SJCRH30 (cell line): ENCODE measurements around the gene EME2. TPM values are rescaled to one million over a fixed set of nuclear protein-coding genes. Genes with fewer than 3 reads are reported as not detected.

Experiments used
- DNase-seq, 2 experiments: peaks; one replicate each; pipeline ENCODE4 v3.0.0-alpha.2; 2015 to 2020
- H3K27ac ChIP-seq: fragments of 250-450 bp; sonication (Bioruptor Pico); 2 replicates; pipeline ENCODE4 v1.5.1; 2020; ENCODE audit warnings: mild to moderate bottlenecking, moderate library complexity
- H3K27me3 ChIP-seq: fragments of 250-450 bp; sonication (Bioruptor Pico); 2 replicates; pipeline ENCODE4 v1.5.1; 2020; ENCODE audit warnings: mild to moderate bottlenecking, moderate library complexity
- H3K36me3 ChIP-seq: fragments of 250-450 bp; sonication (Bioruptor Pico); 2 replicates; pipeline ENCODE4 v1.5.1; 2020; ENCODE audit warnings: mild to moderate bottlenecking, moderate library complexity
- H3K4me1 ChIP-seq: fragments of 250-450 bp; sonication (Bioruptor Pico); 2 replicates; pipeline ENCODE4 v1.5.1; 2020; ENCODE audit warnings: mild to moderate bottlenecking, moderate library complexity
- H3K4me3 ChIP-seq: fragments of 250-450 bp; sonication (Bioruptor Pico); 2 replicates; pipeline ENCODE4 v1.5.1; 2020; ENCODE audit warnings: mild to moderate bottlenecking, moderate library complexity
- H3K9me3 ChIP-seq: fragments of 250-450 bp; sonication (Bioruptor Pico); replicated peaks from 2 replicates; pipeline ENCODE4 v1.5.1; 2020; ENCODE audit warnings: mild to moderate bottlenecking, moderate library complexity
- total RNA-seq: library from RNA; depleted of rRNA; stranded (reverse); fragments of >200 nt; shearing (Covaris generic); gene quantifications from 2 replicates; pipeline ENCODE4 v1.2.3, GENCODE V29; 2014

EME2 gene
- total RNA-seq, 1 experiment from 2014 or later: 5.2 TPM

- no peaks in the 10 kb centered on the region for H3K4me1 ChIP-seq
- DNase-seq: no peak
- no peak overlapping the region for H3K4me3 ChIP-seq
- no peaks in the 10 kb centered on the region for H3K36me3 ChIP-seq
- no peaks in the 10 kb centered on the region for H3K9me3 ChIP-seq
- H3K27me3 ChIP-seq: no peaks in the 10 kb centered on the region
- no peak overlapping the region for H3K27ac ChIP-seq
Observed at GRCh38 chr16:1816396-1817275, 44.0 kb downstream of the EME2 start.

- no peaks in the 10 kb centered on the region for H3K36me3 ChIP-seq
- H3K27me3 ChIP-seq: no peaks in the 10 kb centered on the region
- H3K27ac ChIP-seq: no peak overlapping the region
- DNase-seq: no peak
- H3K4me1 ChIP-seq: no peaks in the 10 kb centered on the region
- no peaks in the 10 kb centered on the region for H3K9me3 ChIP-seq
- H3K4me3 ChIP-seq: no peak overlapping the region
Observed at GRCh38 chr16:1817276-1817589, 44.6 kb downstream of the EME2 start.

DNA sequence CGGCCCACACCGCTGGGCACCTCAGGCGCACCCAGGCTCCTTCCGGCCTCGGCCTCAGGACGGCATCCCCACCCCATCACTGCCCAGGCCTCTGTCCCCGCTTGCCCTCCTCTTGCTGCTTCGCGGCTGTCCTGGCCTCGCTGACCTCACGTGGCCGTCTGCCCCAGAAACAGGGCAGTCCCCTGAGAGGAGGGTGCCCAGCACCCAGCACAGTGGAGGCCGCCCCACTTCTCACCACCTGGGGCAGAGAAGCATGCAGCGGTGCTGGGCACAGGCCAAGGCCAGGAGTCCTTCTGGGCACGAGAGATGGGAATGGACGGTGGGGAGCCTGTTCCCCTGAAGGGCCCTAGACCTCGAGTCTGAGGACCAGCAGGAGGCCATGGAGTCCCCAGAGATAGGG, 45.1 kb downstream of the EME2 start:
- H3K27ac ChIP-seq: no peak overlapping the region
- DNase-seq: no peak
- no peak overlapping the region for H3K4me3 ChIP-seq
- H3K27me3 ChIP-seq: no peaks in the 10 kb centered on the region
- no peaks in the 10 kb centered on the region for H3K4me1 ChIP-seq
- no peaks in the 10 kb centered on the region for H3K9me3 ChIP-seq
- H3K36me3 ChIP-seq: no peaks in the 10 kb centered on the region

GRCh38 chr16:1818204-1818872, 45.7 kb downstream of the EME2 start:
- no peaks in the 10 kb centered on the region for H3K4me1 ChIP-seq
- no peaks in the 10 kb centered on the region for H3K36me3 ChIP-seq
- H3K4me3 ChIP-seq: no peak overlapping the region
- DNase-seq: no peak
- H3K27me3 ChIP-seq: no peaks in the 10 kb centered on the region
- H3K27ac ChIP-seq: no peak overlapping the region
- H3K9me3 ChIP-seq: no peaks in the 10 kb centered on the region

- no peak for DNase-seq
- H3K4me1 ChIP-seq: no peaks in the 10 kb centered on the region
- H3K4me3 ChIP-seq: no peak overlapping the region
- no peaks in the 10 kb centered on the region for H3K27me3 ChIP-seq
- no peaks in the 10 kb centered on the region for H3K9me3 ChIP-seq
- no peak overlapping the region for H3K27ac ChIP-seq
- H3K36me3 ChIP-seq: no peaks in the 10 kb centered on the region
Observed at GRCh38 chr16:1818873-1819525, 46.4 kb downstream of the EME2 start.

DNA sequence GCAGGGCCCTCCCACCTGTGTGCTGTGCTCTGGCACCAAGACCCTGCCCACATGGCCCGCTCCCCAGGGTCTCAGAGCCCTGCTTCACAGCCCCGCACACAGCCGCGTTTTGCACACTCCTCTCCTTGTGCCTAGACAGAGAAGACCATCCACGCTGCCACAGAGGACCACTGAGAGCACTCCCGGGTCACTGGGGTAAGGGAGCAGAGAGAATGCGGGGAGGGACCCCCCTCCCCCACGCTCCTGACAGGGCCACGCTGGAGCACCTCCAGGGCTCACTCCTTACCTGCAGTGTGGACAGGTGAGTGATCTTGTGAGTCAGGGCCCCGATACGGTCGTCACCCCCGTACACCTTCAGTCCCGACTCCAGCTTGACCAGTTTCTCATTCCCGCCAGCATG, 47.0 kb downstream of the EME2 start:
- DNase-seq: no peak
- Histone ChIP-seq H3K27me3 (no peaks in the 10 kb centered on the region), H3K36me3 (no peaks in the 10 kb centered on the region), H3K9me3 (no peaks in the 10 kb centered on the region), H3K4me3 (no peak overlapping the region), H3K27ac (no peak overlapping the region), H3K4me1 (no peaks in the 10 kb centered on the region)

DNA sequence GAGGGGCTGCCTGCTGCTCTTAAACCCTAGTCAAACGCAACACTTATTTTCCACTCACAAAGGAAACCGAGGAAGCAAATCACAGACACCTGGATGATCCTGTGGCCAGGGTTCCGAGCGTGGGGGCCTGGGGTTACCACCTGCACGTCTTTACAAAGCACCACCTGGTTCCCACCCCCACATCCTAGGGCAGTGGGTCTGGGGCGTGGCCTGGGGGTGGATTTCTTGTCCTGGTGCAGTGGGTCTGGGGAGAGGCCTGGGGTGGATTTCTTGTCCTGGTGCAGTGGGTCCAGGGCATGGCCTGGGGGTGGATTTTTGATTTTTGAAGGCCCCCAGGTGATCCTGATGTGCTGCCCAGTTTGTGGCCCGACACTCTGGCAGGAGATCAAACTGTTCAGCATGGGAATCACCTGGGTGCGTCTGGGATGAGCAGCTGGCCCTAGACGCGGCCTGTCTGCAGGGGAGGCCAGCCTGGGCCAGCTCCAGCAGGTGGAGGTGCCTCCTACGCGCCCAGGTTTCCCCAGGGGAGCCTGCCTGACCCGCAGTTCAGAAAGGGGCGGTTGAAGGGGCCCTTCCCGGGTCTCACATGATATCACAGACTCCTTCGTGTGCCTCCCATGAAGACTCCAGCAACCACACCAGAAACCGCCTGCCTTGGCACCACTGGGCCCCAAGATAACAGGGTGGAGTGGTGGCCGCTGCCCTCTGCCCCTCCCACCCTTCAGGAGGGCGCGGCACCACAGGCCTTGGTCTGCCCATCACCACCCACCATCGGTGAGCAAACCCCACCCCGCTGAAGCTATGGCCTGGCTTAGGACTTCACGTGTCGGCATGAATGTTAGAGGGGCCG, 47.7 kb downstream of the EME2 start:
- H3K27ac ChIP-seq: no peak overlapping the region
- H3K27me3 ChIP-seq: no peaks in the 10 kb centered on the region
- no peak overlapping the region for H3K4me3 ChIP-seq
- no peaks in the 10 kb centered on the region for H3K4me1 ChIP-seq
- no peak for DNase-seq
- no peaks in the 10 kb centered on the region for H3K36me3 ChIP-seq
- no peaks in the 10 kb centered on the region for H3K9me3 ChIP-seq

- no peaks in the 10 kb centered on the region for H3K36me3 ChIP-seq
- no peak for DNase-seq
Observed at GRCh38 chr16:1820946-1821290, 48.3 kb downstream of the EME2 start.

DNA sequence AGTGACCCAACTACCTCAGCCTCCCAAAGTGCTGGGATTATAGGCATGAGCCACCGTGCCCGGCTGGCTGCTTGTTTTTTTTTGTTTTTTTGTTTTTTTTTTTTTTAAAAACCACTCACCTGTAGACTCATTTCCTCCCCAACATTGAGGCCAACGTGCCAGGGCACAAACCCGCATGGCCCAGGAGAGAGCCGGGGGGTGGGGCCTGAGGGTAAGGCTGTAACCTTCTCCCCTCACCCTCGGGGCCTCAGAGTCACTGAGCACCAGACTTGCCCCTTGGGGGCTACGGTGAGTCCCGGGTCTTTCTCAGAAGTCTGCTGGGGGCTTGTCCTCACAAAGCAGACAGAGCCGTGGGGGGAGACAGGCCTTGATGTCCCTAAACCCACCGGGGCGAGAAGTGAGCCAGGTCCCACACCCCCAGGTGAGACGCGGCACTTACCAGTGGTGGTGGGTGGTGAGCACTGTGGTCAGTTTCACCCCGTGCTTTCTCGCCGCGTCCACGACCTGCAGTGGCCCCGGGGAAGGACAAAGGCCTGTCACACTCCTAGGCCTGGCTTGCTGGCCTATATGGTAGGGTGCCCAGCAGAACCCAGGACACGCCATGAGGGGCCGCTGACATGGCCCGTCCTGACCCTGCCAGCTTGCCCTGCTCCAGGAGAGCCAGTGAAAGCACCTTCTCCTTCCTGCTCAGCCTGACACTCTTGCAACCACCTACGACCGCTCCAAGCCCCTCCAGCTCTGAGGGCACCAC, 49.4 kb downstream of the EME2 start:
- Histone ChIP-seq H3K36me3 (no peaks in the 10 kb centered on the region), H3K27ac (no peak overlapping the region), H3K4me1 (no peaks in the 10 kb centered on the region), H3K4me3 (no peak overlapping the region), H3K9me3 (no peaks in the 10 kb centered on the region), H3K27me3 (no peaks in the 10 kb centered on the region)
- DNase-seq: no peak

More at GRCh38 chr16:1820946-1821290, 48.3 kb downstream of the EME2 start:
- no peaks in the 10 kb centered on the region for H3K4me1 ChIP-seq
- no peak overlapping the region for H3K4me3 ChIP-seq
- H3K27ac ChIP-seq: no peak overlapping the region
- no peaks in the 10 kb centered on the region for H3K9me3 ChIP-seq
- no peaks in the 10 kb centered on the region for H3K27me3 ChIP-seq

DNA sequence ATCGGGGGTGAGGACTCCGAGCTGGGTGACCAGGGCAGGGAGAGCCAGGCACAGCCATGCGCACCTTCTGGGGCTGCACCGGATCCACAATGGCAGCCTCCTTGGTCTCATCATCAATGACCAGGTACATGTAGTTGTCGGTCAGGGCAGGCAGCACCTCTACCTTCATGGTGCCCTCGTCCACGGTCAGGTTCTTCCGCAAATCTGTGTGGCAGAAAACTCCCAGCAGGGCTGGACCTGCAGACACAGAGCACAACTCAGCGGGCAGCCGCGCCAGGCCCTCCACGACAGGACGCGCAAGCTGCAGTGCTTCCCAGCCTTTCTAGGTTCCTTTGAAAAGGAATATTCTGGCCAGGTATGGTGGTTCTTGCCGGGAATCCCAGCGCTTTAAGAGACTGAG, 50.2 kb downstream of the EME2 start:
- no peak for DNase-seq
- no peaks in the 10 kb centered on the region for H3K9me3 ChIP-seq

GRCh38 chr16:1823821-1824220, 51.2 kb downstream of the EME2 start:
- Histone ChIP-seq H3K36me3 (no peaks in the 10 kb centered on the region), H3K9me3 (no peaks in the 10 kb centered on the region), H3K27me3 (no peaks in the 10 kb centered on the region), H3K27ac (no peak overlapping the region), H3K4me3 (no peak overlapping the region), H3K4me1 (peaks cover 2% of the 10 kb centered on the region; the same call in 1 of the 2 replicates)
- peak; percentile 28 to 37 for DNase-seq

More for the DNA sequence above, 50.2 kb downstream of the EME2 start:
- no peak overlapping the region for H3K4me3 ChIP-seq
- H3K4me1 ChIP-seq: no peaks in the 10 kb centered on the region
- no peaks in the 10 kb centered on the region for H3K36me3 ChIP-seq
- H3K27me3 ChIP-seq: no peaks in the 10 kb centered on the region
- no peak overlapping the region for H3K27ac ChIP-seq

DNA sequence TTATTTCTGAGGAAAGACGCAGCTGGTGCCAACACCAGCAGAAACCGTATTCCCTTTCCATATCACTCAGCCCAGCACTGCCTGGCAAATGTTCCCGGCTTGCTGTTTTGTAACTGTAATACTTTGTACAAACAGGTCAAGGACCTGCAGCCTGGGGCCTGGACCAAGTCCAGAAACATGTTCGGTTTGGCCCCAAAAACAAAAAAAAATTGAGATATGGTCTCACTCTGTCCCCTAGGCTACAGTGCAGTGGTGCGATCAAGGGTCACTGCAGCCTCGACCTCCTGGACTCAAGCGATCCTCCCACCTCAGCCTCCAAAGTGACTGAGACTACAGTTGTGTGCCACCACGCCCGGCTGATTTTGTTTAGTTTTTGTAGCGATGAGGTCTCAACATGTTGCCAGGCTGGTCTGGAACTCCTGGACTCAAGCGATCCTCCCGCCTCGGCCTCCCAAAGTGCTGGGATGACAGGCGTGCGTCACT, 52.8 kb downstream of the EME2 start:
- no peak for DNase-seq
- Histone ChIP-seq H3K36me3 (peaks cover 4% of the 10 kb centered on the region; the same call in 1 of the 2 replicates), H3K27me3 (no peaks in the 10 kb centered on the region), H3K4me1 (peaks cover 2% of the 10 kb centered on the region; the same call in 1 of the 2 replicates), H3K27ac (no peak overlapping the region), H3K4me3 (peak overlapping the region; percentile 84), H3K9me3 (no peaks in the 10 kb centered on the region)
